MM.1S (cell line): Measurements from ENCODE around the gene LRRC8E.

Source experiments
- CTCF ChIP-seq: fragments of 300-600 bp; sonication (generic); IDR thresholded peaks from 2 replicates; pipeline ENCODE4 v1.5.1; 2016; ENCODE audit warnings: antibody characterized with exemption, low read length, mixed read lengths
- EZH2 ChIP-seq: fragments of 300-600 bp; sonication (generic); optimal IDR thresholded peaks from 2 replicates; pipeline ENCODE3; 2017; ENCODE audit warnings: low read depth, mild to moderate bottlenecking, antibody characterized with exemption, low read length, mixed read lengths
- EZH2phosphoT487 ChIP-seq: fragments of 300-600 bp; sonication (generic); IDR thresholded peaks from 2 replicates; pipeline ENCODE4 v1.6.1; 2018; ENCODE audit warnings: antibody characterized with exemption, low read length

- TF ChIP-seq CTCF (no peak), EZH2phosphoT487 (no peak), EZH2 (no peak)
Observed at GRCh38 chr19:7860714-7861618, 27.3 kb upstream of the LRRC8E start.
